SKM-1 (cell line): ENCODE measurements around the gene ZNF469.
"Not testable (repeated sequence)": the region's sequence is repeated elsewhere in the genome, so short reads cannot be mapped to it uniquely, and the experiment has no call there.

Experiments
- DNase-seq: peaks from one replicate; lab custom pipeline; 2025; ENCODE audit not compliant: unreplicated experiment; lab: John Stamatoyannopoulos, UW

ZNF469 gene

GRCh38 chr16:88409296-88410065, 26.7 kb downstream of the ZNF469 start:
- no peak for DNase-seq

DNA sequence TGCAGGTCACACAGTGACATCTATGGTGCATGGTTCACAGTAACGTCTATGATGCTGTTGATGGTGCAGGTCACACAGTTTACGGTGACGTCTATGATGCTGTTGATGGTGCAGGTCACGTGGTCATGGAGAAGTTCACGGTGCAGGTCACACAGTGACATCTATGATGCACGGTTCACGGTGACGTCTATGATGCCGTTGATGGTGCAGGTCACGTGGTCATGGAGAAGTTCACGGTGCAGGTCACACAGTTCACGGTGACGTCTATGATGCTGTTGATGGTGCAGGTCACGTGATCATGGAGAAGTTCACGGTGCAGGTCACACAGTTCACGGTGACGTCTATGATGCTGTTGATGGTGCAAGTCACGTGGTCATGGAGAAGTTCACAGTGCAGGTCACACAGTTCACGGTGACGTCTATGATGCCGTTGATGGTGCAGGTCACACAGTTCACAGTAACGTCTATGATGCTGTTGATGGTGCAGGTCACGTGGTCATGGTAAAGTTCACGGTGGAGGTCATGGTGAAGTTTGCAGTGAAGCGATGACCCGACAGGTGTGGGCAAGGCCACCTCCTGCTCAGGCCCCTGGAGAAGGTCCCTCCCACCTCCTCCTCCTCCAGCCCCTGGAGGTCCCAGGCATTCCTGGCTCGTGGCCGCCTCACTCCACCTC, 27.7 kb downstream of the ZNF469 start:
- DNase-seq = not testable (repeated sequence)

DNA sequence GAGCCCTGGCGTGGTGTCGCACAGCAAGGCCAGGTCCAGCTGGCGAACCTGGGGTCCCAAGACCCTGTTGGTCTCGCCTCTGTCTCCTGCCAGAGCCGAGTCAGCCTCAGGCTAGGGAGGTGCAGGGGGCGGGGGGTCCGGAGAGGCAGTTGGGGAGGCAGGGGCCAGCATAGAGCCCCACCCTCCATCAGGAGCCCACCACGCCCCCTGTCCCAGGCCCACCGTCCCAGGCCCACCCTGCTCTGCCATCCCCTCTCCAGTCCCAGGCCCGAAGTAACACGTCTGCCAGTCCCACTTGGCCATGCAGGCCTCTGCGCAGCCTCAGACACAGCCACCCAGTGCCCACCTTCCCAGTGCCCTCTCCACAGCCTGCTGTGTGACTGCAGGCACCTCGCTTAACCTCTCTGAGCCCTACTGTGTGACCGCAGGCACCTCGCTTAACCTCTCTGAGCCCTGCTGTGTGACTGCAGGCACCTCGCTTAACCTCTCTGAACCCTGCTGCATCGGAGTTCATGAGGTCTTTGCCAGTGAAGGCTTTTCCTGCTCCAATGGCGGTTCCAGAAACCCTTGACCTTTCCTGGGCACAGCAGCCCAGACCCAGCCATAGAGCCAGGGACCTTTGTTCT, 29.3 kb downstream of the ZNF469 start:
- DNase-seq = no peak

GRCh38 chr16:88412766-88413165, 30.0 kb downstream of the ZNF469 start:
- DNase-seq = no peak

DNA sequence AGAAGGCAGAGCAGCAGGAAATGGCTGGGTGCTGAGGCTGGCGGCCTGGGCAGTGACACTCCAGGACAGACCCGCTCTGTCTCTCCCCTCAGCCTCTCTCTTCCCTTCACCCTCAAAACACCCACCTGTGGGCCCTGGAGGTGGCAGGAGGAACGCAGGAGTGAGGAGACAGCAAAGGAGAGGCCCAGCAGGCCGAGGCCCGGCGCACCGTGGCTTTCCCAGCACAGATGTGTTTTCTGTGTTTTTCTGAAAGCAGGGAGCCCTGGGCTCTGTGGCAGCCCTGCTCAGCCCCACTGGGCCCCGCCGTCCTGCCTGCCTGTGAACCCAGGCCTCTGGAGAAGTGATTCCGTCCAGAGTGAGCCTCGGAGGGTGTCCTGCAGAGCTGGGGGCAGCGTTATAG, 30.5 kb downstream of the ZNF469 start:
- DNase-seq = no peak

- DNase-seq = no peak
Observed at GRCh38 chr16:88413631-88414030, 30.9 kb downstream of the ZNF469 start.

GRCh38 chr16:88414521-88415380, 32.0 kb downstream of the ZNF469 start:
- no peak for DNase-seq

DNA sequence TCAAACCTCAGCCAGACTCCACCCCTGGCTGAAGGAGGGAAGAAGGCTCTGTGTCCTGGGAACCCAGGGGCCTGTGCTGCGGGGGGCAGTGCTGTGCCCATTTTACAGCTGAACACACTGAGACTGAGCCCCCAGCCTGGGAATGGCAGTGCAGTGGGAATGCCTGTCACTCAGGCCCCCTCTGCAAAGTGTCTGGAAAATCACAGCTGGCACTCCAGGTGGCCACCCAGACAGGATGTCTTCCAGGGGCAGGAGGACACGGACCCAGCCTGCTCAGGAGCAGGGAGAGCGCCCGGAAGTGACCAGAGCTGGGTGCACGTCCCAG, 32.6 kb downstream of the ZNF469 start:
- DNase-seq = no peak

- no peak for DNase-seq
Observed at GRCh38 chr16:88415713-88416323, 33.1 kb downstream of the ZNF469 start.

- no peak for DNase-seq
Observed at GRCh38 chr16:88416686-88417085, 33.9 kb downstream of the ZNF469 start.

DNA sequence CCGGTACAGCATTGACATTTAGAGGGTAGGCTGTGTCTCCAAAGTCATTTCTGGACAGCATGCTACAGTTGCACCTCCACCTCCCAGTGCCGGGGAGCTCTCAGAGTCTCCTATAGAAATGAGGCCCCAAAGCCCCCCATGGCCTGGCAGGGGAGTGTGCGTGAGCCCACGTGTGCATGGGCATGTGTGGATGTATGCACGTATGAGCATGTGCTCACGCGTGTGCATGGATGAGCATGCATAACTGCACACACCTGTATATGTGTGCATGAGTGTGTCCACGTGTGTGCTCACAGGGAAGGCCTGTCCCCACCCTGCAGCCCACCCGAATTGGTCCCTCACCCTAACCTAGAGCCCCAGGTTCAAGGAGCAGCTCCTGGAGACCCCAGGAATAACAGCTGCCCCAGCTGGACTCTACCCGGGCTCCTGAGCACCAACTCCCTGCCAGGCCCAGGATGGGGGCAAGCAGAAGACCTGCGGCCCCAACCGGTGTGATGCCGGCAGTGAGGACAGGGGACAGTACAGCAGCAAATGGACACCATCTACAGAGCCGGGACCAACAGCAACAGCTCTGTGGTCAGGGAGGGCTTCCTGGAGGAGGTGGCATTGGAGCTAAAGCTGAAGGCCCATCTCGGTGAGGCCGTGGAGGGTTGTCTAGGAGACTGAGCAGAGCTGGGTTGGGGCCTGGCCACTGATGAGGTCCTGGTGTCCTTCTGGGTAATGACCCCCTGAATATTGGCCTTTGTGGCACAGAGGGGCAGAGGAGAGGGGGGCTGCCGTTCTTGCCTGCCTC, 35.1 kb downstream of the ZNF469 start:
- DNase-seq = no peak

- DNase-seq = no peak
Observed at GRCh38 chr16:88418869-88419268, 36.1 kb downstream of the ZNF469 start.

- no peak for DNase-seq
Observed at GRCh38 chr16:88419790-88420189, 37.0 kb downstream of the ZNF469 start.

DNA sequence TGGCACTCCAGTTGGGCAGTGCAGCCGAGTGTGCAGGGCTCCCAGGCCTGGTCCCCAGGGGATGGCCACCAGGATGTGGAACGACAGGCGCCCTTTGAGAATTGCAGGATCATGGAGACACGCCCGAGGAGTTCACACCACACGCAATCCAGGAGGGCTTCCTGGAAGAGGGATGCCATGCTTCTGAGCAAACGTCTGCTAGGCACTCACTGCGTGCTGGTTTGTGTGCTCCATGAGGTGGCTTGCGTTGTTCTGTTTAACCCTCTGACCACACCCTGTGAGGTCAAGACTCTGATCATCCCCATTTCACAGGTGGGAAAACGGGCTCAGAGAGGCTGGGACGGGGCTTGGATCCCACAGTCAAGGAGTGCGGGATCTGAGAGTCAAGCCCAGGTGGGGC, 37.7 kb downstream of the ZNF469 start:
- DNase-seq = no peak

DNA sequence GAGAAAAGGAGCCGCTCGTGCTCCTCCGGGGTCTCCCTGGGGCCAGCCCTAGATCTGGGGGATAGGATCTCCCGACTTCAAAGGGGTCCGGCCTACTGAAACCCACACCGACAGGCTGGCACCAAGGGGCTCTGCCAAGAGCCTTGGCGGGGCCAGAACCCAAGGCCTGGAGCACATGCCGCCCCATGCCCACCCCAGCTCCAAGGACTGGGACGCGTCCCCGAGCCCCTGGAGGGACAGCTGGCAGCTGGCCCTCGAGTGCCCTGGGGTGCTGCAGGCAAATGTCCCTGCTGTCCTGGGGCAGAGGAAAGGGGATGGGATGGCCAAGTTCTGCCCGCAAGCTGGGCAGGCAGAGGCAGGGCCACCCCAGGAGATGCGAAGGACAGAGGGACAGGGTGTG, 38.5 kb downstream of the ZNF469 start:
- no peak for DNase-seq

- no peak for DNase-seq
Observed at GRCh38 chr16:88421871-88422433, 39.2 kb downstream of the ZNF469 start.

GRCh38 chr16:88422733-88423447, 40.1 kb downstream of the ZNF469 start:
- no peak for DNase-seq

GRCh38 chr16:88423448-88423850, 40.7 kb downstream of the ZNF469 start:
- DNase-seq = no peak

GRCh38 chr16:88424587-88425235, 42.0 kb downstream of the ZNF469 start:
- no peak for DNase-seq
